OCI-LY3 (cell line): Measurements from ENCODE around the gene SPIRE1.

Source experiments
- EZH2phosphoT487 ChIP-seq: fragments of 200-600 bp; shearing (Covaris generic); IDR thresholded peaks from 2 replicates; pipeline ENCODE4 v1.6.1; 2018; ENCODE audit warnings: antibody characterized with exemption, mixed run types, low read depth
- TF ChIP-seq, protein P1 (sequence below): fragments of 200-600, 300-600 bp; sonication (generic); IDR thresholded peaks from 2 replicates; pipeline ENCODE4 v1.5.1; 2014; ENCODE audit warnings: antibody characterized with exemption, low read length, low read depth

DNA sequence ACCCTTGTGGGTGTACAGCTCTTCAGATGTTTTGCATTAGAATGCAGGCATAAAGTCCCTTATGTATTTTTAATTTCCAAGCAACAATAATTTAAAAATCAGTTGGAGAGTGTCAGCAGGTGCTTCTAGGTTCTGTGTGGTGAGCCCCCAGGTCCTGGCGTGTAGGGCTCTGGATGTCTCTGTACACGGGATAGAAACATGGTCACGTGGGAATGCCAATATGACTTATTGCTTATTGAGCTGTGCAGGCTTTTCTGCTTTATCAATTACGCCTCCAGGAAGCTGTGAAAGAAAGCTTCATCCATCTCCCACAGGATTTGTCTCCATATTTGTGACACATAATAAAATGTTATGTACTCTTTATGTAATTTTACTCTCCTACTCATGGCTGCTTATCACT, 212.4 kb downstream of the SPIRE1 start:
- TF ChIP-seq, protein P1, sequence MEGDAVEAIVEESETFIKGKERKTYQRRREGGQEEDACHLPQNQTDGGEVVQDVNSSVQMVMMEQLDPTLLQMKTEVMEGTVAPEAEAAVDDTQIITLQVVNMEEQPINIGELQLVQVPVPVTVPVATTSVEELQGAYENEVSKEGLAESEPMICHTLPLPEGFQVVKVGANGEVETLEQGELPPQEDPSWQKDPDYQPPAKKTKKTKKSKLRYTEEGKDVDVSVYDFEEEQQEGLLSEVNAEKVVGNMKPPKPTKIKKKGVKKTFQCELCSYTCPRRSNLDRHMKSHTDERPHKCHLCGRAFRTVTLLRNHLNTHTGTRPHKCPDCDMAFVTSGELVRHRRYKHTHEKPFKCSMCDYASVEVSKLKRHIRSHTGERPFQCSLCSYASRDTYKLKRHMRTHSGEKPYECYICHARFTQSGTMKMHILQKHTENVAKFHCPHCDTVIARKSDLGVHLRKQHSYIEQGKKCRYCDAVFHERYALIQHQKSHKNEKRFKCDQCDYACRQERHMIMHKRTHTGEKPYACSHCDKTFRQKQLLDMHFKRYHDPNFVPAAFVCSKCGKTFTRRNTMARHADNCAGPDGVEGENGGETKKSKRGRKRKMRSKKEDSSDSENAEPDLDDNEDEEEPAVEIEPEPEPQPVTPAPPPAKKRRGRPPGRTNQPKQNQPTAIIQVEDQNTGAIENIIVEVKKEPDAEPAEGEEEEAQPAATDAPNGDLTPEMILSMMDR = no peak
- TF ChIP-seq EZH2phosphoT487 = no peak
